Lung microvascular endothelial cell (primary cell): ENCODE results near the gene DDX10. TPM values are rescaled to one million over a fixed set of nuclear protein-coding genes. Genes with fewer than 3 reads are reported as not detected.

Experiments
- DNase-seq, 2 donors: peaks; one replicate each; pipeline versions ENCODE4 v3.0.0 to v3.0.0-alpha.2; 2010; ENCODE audit warnings: low read depth in 2 of 2
- total RNA-seq: library from RNA; depleted of rRNA; stranded (reverse); fragments of >200 nt; gene quantifications from 2 replicates; pipeline ENCODE4 v1.2.1, GENCODE V29; 2014

DDX10 gene
- total RNA-seq, 1 donor from 2014 or later = 32.1 TPM

DNA sequence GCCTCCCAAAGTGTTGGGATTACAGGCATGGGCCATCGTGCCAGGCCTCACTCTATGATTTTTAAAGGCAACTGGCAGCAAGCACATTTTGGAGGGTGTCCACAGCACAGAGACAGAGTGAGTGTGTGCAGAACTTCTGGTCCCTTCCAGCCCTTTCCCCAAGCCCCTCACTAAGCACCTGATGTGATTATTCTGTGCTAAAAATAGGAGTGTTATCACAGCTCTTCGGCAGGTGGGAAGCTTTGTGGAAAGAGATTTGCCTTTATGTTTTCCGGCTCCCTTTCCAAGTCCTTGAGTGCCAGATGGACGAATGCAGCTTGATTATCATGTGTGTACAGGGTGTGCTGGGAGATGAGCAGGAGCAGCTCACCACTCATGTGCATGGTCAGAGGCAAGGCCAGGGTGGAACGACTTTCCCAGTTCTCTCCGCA, 310.8 kb downstream of the DDX10 start:
- no peak for DNase-seq

DNA sequence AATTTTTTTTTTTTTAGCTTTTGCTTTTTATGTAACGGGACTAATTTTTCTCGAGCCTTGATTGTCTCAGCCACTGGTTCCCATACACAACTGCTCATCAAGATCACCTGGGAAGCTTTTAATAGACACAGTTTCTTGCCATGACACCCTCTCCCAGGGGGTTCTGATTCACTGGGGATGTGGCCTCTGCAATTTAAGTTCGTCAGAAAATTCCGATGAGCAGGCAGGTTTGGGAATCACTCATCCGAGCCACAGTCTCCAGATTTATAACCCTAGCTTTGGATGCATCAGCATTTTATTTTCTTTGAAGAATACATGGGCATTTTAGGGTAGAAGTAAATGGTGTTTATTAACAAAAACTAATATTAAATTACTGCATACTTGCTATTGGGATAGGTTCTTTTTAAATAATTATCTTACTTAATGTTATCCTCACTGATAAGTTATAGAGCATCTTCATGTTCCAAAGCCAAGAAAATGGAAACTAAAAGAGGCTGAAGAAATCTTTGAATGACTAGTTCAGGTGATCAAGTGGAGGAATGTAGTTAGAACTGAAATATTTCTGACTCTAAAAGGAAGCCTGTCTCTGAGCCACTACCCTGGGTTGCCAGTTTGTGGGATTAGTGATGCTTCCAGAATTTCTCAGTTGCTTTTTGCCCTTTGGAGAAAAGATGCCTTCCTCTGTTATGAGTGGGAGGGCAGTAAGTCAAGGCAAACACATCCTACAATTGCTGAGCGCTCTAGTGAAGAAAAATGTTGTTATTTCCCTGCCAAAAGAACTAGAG, 319.0 kb downstream of the DDX10 start:
- DNase-seq = no peak

DNA sequence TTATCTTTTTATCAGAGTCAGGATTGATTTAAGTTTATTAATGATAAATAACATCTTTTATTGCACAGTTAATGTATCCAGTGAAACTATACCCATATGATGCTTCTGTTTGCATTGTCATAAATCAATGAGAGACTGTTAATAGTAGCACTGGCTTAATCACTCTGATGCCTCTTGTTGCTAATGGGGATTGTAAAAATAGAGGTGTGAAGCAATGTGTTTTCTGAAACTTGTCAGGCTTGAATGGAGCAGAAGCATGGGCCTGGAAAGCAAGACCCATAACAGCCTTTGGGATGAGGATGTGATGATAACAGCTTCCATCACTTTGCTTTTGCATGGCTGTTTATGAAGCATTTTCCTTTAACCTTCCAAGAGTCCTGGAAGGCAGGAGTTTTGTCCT, 319.7 kb downstream of the DDX10 start:
- DNase-seq = no peak

DNA sequence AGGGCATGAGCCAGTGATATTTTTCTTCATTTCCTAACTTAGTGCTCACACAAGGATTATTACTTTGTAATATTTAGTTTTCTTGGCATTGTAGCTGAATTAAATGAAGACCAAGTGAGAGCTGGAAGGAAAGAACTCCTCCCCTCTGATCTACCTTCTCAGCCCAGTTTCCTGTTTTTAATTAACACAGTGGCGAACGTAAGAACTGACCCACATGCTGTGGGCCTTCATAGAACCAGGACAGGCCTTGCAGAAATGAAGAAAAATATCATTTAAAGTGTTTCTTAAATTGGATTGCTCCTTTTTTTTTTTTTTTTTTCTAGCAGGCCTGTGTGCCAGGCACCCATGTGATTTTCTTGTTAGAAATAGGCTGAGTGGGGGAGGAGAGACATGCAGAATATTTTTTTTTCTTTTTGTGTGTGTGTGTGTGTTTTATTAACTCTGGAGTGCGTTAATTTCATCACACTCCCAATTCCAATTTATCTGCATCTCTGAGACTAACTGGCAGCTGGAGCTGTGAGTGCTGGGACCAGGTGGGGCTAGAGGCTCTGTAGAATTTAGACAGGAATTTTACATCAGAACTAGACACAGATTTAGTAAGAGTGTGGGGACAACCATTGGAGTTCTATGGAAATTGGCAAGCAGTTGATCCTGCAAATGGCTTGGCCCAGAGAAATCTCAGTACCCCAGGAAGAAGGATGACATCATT, 320.5 kb downstream of the DDX10 start:
- peak in 1 of 2 donors; percentile 22 for DNase-seq

DNA sequence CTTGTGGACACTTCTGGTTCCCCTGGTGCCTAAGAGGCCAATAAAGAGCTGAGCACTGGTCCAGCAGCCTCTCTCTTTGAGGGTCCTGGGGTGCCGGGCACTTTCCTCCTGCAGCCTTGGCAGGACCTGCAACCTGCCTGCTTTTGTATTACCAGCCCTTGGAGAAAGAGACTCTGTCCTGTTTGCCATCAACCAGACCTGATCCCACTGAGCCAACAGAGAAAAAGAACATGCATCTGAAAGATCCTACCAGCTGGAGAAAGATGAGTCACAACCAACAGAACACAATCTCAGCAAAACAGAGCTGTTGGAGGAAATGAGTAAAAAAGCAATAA, 321.0 kb downstream of the DDX10 start:
- peak in 1 of 2 donors; percentile 87 for DNase-seq

Other genes with a start within 250 kb of the DDX10 start
- under 0.01 TPM in 2 replicates for gene C11orf65, start 197.5 kb upstream of the DDX10 start, total RNA-seq
- gene POGLUT3, start 166.7 kb upstream of the DDX10 start, total RNA-seq = 8.7 and 10.2 TPM in 2 replicates
- gene EXPH5, start 71.3 kb upstream of the DDX10 start, total RNA-seq = under 0.01 TPM in 2 replicates